ENCODE measurements around the gene CCDC138. TPM values are rescaled to one million over a fixed set of nuclear protein-coding genes. Genes with fewer than 3 reads are reported as not detected.

CCDC138 gene
- total RNA-seq, 1 donor from 2014 or later = 4.2 TPM

GRCh38 chr2:108920686-108921085 is 134.1 kb downstream of the CCDC138 start:
- ATAC-seq = no peak

- ATAC-seq = no peak
Observed at GRCh38 chr2:108921096-108922030, 134.8 kb downstream of the CCDC138 start.

GRCh38 chr2:108922141-108922915 is 135.8 kb downstream of the CCDC138 start:
- ATAC-seq = peak; percentile 77

GRCh38 chr2:108923019-108923700 is 136.6 kb downstream of the CCDC138 start:
- peak; percentile 89 for ATAC-seq

GRCh38 chr2:108923736-108924579 is 137.4 kb downstream of the CCDC138 start:
- ATAC-seq = no peak

GRCh38 chr2:108924580-108925251 is 138.1 kb downstream of the CCDC138 start:
- ATAC-seq = no peak

- no peak for ATAC-seq
Observed at GRCh38 chr2:108925286-108925685, 138.7 kb downstream of the CCDC138 start.

- ATAC-seq = no peak
Observed at GRCh38 chr2:108925735-108926134, 139.2 kb downstream of the CCDC138 start.

Other genes starting within 250 kb of the CCDC138 start
- 39.2 TPM for gene RANBP2, start 67.3 kb upstream of the CCDC138 start, total RNA-seq
- gene EDAR, start 202.4 kb downstream of the CCDC138 start, total RNA-seq = 4.8 TPM

Data from esophagus mucosa (tissue), 1 donor.